ENCODE data around the gene DOK7.
A peak's percentile ranks its signal among the peaks of the same experiment; 100 is the strongest.

DOK7 gene

DNA sequence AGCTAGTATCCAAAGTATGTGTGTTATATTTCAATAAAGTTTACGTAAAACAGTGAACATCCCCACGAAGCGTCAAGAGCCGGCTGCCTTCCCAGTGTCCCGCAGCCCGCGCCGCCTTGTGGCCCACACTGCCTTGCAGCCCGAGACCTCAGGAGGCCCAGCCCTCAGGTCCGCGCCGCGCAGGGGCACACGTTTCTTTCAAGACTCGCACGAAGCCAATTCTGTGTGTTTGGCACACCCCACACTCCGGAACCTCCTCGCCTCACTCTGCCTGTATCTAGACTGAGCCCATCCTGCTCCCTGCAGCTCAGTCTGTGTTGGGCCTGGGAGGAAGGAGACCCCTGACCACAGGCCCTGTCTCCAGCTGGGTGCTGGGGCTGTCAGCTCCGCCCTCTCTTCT, 63.4 kb downstream of the DOK7 start:
- TF ChIP-seq, protein P1, sequence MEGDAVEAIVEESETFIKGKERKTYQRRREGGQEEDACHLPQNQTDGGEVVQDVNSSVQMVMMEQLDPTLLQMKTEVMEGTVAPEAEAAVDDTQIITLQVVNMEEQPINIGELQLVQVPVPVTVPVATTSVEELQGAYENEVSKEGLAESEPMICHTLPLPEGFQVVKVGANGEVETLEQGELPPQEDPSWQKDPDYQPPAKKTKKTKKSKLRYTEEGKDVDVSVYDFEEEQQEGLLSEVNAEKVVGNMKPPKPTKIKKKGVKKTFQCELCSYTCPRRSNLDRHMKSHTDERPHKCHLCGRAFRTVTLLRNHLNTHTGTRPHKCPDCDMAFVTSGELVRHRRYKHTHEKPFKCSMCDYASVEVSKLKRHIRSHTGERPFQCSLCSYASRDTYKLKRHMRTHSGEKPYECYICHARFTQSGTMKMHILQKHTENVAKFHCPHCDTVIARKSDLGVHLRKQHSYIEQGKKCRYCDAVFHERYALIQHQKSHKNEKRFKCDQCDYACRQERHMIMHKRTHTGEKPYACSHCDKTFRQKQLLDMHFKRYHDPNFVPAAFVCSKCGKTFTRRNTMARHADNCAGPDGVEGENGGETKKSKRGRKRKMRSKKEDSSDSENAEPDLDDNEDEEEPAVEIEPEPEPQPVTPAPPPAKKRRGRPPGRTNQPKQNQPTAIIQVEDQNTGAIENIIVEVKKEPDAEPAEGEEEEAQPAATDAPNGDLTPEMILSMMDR (IDR thresholded peaks at IDR 0.05; ENCODE audit: low read depth, low read length, missing control alignments): no peak
- H3K4me3 ChIP-seq (replicated peaks; ENCODE audit: low read depth, low read length): no peak overlapping the region
- DNase-seq (ENCODE audit: extremely low read depth, low read depth): no peak

GRCh38 chr4:3527101-3527913, 64.2 kb downstream of the DOK7 start:
- H3K4me3 ChIP-seq (replicated peaks; ENCODE audit: low read depth, low read length): no peak overlapping the region
- no peak for DNase-seq (ENCODE audit: extremely low read depth, low read depth)
- TF ChIP-seq, protein P1 (IDR thresholded peaks at IDR 0.05; ENCODE audit: low read depth, low read length, missing control alignments): no peak

GRCh38 chr4:3527914-3528876, 65.1 kb downstream of the DOK7 start:
- no peak overlapping the region for H3K4me3 ChIP-seq (replicated peaks; ENCODE audit: low read depth, low read length)
- TF ChIP-seq, protein P1 (IDR thresholded peaks at IDR 0.05; ENCODE audit: low read depth, low read length, missing control alignments): no peak
- no peak for DNase-seq (ENCODE audit: extremely low read depth, low read depth)

DNA sequence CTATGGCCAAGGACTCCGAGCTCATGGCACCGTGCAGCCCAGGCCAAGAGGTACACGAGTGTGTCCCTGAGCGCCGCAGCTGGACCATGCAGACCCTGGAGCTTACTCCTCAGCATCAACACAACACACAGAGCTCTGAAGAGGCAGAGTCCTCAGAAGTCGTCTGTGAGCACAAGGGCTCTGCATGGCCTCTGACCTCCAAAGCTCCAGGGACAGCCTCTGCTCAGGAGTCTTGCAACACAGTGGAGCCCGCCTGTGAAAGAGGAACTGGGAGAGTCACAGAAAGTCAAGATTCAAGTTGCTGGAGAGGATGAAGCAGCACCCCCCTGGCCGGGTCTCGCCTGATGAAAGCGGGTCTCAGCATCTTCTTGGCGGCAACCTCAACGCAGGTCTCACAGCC, 66.3 kb downstream of the DOK7 start:
- no peak overlapping the region for H3K4me3 ChIP-seq (replicated peaks; ENCODE audit: low read depth, low read length)
- TF ChIP-seq, protein P1 (IDR thresholded peaks at IDR 0.05; ENCODE audit: low read depth, low read length, missing control alignments): no peak
- DNase-seq (ENCODE audit: extremely low read depth, low read depth): no peak

- H3K4me3 ChIP-seq (replicated peaks; ENCODE audit: low read depth, low read length): peak overlapping the region; percentile 73
- DNase-seq (ENCODE audit: extremely low read depth, low read depth): no peak
- TF ChIP-seq, protein P1 (IDR thresholded peaks at IDR 0.05; ENCODE audit: low read depth, low read length, missing control alignments): no peak
These were observed 66.9 kb downstream of the DOK7 start for GRCh38 chr4:3530051-3530450.

DNA sequence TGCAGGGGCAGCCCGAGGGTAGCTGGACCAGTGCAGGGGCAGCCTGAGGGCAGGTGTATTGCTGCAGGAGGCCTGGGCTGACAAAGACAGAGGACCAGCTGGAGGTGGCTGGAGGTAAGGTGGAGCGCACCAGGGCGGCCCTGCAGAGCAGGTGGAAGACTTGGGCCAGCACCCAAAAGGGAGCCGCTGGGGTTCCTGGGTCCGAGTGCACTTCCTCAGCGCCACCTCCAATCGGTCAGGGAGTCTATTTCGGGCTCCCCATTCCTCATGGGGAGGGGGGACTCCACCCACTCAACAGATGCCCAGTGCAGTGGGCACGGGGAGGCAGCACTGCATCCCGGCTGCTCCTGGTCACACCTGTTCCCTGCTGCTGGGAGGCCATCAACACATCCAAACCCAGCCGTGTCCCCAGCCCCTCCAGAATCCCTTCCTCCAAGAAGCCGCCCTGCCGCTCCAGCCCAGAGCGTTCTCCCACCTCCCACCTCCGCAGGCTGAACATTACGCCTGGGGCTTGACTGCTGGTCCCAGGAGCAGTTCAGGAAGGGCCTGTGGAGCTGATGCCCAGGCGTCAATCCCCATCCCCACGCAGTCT, 67.7 kb downstream of the DOK7 start:
- TF ChIP-seq, protein P1 (IDR thresholded peaks at IDR 0.05; ENCODE audit: low read depth, low read length, missing control alignments): no peak
- no peak for DNase-seq (ENCODE audit: extremely low read depth, low read depth)
- H3K4me3 ChIP-seq (replicated peaks; ENCODE audit: low read depth, low read length): peak overlapping the region; percentile 73

All from HFF-Myc (cell line).